ENCODE results near the gene MKLN1. TPM values are rescaled to one million over a fixed set of nuclear protein-coding genes. Genes with fewer than 3 reads are reported as not detected.

The MKLN1 gene
- total and polyA plus RNA-seq, 4 donors: 7.1 to 48.4 (median 25.5) TPM

DNA sequence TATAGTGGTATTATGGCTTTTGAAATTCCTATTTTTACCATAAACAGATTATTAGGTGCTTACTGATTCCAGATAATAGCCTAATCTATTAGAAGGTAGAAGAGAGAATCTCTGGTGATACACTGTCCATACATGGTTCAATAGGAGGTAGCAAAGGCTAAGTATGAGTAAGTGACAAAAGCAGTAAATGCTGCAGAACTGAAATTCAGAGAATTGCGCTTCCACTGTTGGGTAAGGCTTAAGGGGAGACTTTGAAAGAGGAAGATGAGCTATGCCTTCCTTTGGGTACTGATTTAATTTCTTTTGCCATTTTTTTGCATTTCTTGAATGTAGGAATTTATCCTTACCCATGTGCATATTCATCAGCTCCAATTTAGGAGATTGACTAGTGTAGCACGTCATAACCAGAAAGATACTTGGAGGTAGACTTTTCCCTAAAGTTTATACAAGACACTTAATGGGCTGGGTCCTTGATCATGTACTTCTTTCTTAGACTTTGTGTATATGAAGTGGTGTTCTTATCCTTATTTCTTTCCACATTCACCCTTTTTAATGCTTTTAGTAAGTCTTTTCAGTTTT lies 15.3 kb downstream of the MKLN1 start:
- WGBS: 90% methylated on average over 2 of the region's 2 CpGs

GRCh38 chr7:131346885-131347592 lies 19.4 kb downstream of the MKLN1 start:
- WGBS: 55% methylated on average over 3 of the region's 3 CpGs
- H3K27me3 ChIP-seq (ENCODE audit: control insufficient read depth in 4 of 4, insufficient read depth in 4 of 4, low read length in 3 of 4): no peaks in the 10 kb centered on the region
- TF ChIP-seq, protein P1, sequence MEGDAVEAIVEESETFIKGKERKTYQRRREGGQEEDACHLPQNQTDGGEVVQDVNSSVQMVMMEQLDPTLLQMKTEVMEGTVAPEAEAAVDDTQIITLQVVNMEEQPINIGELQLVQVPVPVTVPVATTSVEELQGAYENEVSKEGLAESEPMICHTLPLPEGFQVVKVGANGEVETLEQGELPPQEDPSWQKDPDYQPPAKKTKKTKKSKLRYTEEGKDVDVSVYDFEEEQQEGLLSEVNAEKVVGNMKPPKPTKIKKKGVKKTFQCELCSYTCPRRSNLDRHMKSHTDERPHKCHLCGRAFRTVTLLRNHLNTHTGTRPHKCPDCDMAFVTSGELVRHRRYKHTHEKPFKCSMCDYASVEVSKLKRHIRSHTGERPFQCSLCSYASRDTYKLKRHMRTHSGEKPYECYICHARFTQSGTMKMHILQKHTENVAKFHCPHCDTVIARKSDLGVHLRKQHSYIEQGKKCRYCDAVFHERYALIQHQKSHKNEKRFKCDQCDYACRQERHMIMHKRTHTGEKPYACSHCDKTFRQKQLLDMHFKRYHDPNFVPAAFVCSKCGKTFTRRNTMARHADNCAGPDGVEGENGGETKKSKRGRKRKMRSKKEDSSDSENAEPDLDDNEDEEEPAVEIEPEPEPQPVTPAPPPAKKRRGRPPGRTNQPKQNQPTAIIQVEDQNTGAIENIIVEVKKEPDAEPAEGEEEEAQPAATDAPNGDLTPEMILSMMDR (IDR thresholded peaks at IDR 0.05; ENCODE audit: low read depth, low read length, missing input control): no peak
- TF ChIP-seq HNF4G (IDR thresholded peaks at IDR 0.05) (no peak), TAF1 (conservative IDR thresholded peaks at IDR 0.05) (no peak), SP1 (IDR thresholded peaks at IDR 0.05) (no peak), ATF3 (IDR thresholded peaks at IDR 0.05) (no peak), GABPA (IDR thresholded peaks at IDR 0.05 in 1 of 2, conservative IDR thresholded peaks at IDR 0.05 in 1 of 2) (no peak), EGR1 (IDR thresholded peaks at IDR 0.05; ENCODE audit: low read depth in 2 of 2) (no peak), YY1 (IDR thresholded peaks at IDR 0.05) (no peak), ZBTB33 (IDR thresholded peaks at IDR 0.05) (no peak), FOXA2 (IDR thresholded peaks at IDR 0.05) (no peak), RAD21 (IDR thresholded peaks at IDR 0.05) (no peak), HNF4A (conservative IDR thresholded peaks at IDR 0.05) (no peak)
- no peak for DNase-seq (ENCODE audit: low spot score)
- H3K4me1 ChIP-seq (ENCODE audit: control insufficient read depth in 4 of 4, insufficient read depth in 4 of 4, low read length in 3 of 4): peaks cover 5 to 29% (median 12%) of the 10 kb centered on the region in 4 donors
- H3K27ac ChIP-seq (ENCODE audit: low read depth in 1 of 2, low read length in 2 of 2): no peak overlapping the region
- no peaks in the 10 kb centered on the region for H3K9me3 ChIP-seq (ENCODE audit: control insufficient read depth in 4 of 4, low read length in 3 of 4)
- no peaks in the 10 kb centered on the region for H3K36me3 ChIP-seq (ENCODE audit: control insufficient read depth in 4 of 4, insufficient read depth in 3 of 4, low read depth in 1 of 4, low read length in 3 of 4)
- H3K4me3 ChIP-seq (ENCODE audit: low read depth in 1 of 3, low read length in 3 of 3): no peak overlapping the region
- H3K9ac ChIP-seq (ENCODE audit: low read depth in 1 of 2, low read length in 2 of 2): no peak overlapping the region

More for the DNA sequence above, 15.3 kb downstream of the MKLN1 start:
- Histone ChIP-seq H3K4me1 (ENCODE audit: control insufficient read depth in 4 of 4, insufficient read depth in 4 of 4, low read length in 3 of 4) (peaks cover 4 to 31% (median 15%) of the 10 kb centered on the region in 4 donors), H3K9me3 (ENCODE audit: control insufficient read depth in 4 of 4, low read length in 3 of 4) (no peaks in the 10 kb centered on the region), H3K9ac (ENCODE audit: low read depth in 1 of 2, low read length in 2 of 2) (no peak overlapping the region), H3K4me3 (ENCODE audit: low read depth in 1 of 3, low read length in 3 of 3) (no peak overlapping the region), H3K27ac (ENCODE audit: low read depth in 1 of 2, low read length in 2 of 2) (no peak overlapping the region), H3K36me3 (ENCODE audit: control insufficient read depth in 4 of 4, insufficient read depth in 3 of 4, low read depth in 1 of 4, low read length in 3 of 4) (no peaks in the 10 kb centered on the region), H3K27me3 (ENCODE audit: control insufficient read depth in 4 of 4, insufficient read depth in 4 of 4, low read length in 3 of 4) (no peaks in the 10 kb centered on the region)
- TF ChIP-seq GABPA (IDR thresholded peaks at IDR 0.05 in 1 of 2, conservative IDR thresholded peaks at IDR 0.05 in 1 of 2): no peak
- no peak for TF ChIP-seq HNF4A (conservative IDR thresholded peaks at IDR 0.05)
- TF ChIP-seq FOXA1 (IDR thresholded peaks at IDR 0.05): no peak
- no peak for TF ChIP-seq REST (IDR thresholded peaks at IDR 0.05)
- no peak for TF ChIP-seq SP1 (IDR thresholded peaks at IDR 0.05)
- no peak for TF ChIP-seq JUND (IDR thresholded peaks at IDR 0.05)
- no peak for TF ChIP-seq ZBTB33 (IDR thresholded peaks at IDR 0.05)
- no peak for DNase-seq (ENCODE audit: low spot score)
